HG03520 (cell line): ENCODE data around the gene WIF1.

Source experiments
- ATAC-seq: cut with Tn5 transposase; IDR thresholded peaks from one replicate; pipeline ENCODE4 v1.9.1; 2021; ENCODE audit warnings: mild to moderate bottlenecking, moderate library complexity; ENCODE audit not compliant: unreplicated experiment

WIF1 gene

DNA sequence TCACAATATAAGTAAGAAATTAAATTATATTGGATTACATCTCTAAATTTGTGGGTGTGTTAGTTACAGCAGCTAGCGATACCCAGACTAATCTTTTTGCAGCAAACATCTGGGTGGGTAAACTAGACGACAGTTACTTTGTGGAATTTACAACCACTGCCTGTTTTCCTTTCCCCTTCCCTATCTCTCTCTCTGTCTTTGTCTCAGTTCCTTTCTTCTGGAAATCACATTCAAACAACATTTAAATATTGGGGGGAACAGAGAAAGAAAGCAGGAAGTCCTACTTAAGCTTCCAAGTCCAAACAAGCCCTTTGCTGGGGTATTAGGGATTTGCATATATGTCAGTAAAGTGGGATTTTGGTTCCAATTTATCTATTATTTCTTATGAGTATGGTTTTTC is 97.6 kb downstream of the WIF1 start:
- no peak for ATAC-seq

DNA sequence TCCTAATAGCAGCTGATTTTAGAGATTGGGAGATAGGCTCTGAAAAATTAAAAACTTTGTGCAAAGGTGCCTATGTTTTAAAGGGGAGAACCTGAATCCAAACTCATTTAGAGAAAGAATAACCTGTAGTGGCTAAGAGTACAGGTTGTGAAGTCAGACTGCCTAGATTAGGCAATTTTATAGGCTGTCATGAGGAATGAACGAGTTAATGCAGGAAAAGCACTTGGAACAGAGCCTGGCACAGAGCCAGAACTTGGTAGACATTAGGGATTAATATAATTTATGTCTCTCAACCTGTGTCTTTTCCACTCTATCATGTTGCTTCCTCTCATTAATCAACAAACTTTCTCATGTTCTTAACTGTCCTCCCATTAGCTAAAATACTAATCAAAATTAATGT is 98.1 kb downstream of the WIF1 start:
- no peak for ATAC-seq

DNA sequence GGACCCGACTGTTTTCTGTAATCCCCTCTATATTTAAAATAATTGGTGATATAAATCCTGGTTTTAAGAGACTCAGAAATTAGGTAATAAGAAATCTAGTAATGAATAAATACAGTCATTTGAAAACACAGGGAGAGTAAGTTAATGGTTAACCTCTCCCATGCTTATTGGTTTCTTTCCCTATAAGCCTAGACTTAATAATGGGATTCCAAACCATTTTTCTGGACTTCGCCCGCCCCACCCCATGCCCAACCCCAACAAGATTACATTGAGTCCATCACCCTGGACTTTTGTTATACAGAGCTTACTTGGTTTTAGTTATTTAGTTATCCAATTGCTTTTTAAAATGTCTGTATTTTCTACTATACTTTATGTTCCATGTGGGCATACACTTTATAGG is 98.7 kb downstream of the WIF1 start:
- no peak for ATAC-seq

DNA sequence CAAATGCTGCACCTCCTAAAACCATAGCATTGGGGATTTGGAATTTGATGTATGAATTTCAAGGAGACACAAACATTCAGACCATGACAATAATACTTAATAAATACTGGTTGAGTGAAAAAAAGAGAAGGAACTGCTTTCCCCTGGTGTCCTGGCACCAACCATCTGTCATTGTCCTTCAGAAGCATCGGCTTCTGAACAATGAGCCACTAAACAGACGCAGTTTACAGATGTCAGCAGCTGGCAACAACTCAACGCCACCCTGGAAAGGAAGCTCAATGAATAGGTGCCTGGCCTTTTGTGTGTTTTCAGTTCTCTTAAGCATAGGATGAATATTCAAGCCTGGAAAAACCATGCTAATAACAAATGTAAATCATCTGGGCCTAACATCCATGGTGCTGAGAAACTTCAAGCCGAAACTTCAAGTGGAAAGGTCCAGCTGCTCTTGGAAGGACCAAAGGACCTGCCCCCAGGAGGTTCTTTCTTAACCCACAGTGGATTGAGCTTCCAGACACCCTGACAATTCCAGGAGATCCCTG is 101.3 kb downstream of the WIF1 start:
- no peak for ATAC-seq

DNA sequence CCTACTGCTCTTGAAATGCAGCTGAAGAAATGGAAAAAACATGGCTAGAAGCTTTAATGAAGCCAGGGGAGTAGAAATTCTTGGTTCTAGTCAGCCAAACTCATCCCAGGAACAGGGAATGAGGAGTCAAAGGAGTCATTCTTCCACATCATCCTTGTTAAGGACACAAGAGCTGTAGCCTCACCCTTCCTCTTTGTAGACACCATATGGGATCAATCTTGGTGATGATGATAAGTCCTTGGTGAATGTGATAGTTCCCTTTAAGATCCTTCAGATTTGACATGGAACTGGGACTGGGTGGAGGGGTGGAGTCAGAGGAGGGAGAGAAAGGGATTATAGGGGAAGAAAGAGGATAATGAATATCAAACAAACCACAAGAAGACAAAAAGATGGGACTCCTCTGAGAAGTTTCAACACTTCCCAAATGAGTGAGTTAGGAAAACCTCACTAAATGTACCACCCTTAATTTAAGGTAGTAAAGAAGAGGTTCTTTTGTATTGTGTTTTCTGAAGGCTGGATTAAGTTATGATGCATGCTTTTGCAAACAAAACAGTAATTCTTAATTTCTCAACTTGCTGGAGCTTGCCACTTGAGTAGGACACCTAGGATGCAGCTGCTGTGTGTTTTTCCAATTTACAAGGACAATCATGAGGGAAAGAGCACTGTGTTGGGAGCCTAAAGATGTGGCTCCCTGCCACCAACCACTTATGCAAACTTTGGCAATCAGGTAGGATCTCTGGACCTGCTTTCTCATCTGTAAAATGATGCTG is 104.0 kb downstream of the WIF1 start:
- ATAC-seq: no peak

DNA sequence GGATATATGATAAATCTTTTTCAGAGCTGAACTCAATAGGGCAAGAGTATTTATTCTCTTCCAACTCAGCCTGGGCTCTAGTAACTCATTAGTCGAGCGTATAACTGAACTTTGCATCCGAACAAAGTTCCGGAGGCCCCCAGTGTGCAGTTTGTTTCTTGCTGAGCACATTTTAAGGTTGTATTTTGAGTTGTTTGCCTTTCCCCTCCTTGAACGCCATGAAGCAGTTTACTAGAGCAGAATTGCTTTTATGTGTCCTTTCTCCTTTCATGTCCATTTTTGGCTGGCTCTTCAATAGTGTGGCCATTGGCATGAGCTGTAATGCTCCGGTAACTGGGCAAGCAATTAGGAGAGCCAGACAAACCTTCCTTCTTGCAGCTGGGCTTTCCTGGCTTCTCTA is 105.3 kb downstream of the WIF1 start:
- ATAC-seq: no peak

DNA sequence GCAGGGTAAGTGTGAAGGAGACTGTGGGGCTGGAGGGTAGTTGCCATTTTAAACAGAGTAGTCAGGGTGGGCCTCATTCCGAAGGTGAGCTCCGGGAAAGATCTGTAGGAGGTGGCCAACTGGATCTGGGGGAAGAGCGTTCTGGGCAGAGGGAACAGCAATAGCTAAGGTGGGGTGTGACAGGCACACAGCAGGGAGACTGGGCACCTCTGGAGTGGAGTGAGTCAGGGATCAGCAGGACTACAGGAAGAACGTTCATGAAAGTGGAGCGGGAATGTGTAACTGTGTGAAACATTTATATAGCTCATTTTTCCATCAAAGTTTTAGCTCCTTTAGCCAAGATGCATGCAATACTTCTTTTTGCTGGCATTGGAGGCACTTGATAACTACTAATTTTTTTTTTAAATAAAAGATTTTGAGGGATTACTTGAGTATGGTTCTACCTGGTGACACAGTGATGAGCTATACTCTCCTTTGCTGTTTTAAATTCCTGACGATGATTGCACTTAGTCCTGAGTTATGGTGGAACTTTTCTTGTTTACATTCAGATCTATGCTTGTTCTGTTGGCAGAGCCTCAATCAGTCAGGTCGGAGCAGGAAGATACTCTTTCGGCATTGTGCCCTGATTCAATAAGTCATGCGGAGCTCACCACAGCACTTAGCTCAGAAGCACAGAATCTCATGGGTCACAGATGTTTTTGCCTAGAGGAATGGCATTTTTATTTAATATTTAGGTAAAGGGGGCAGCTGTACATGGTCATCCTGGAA is 106.4 kb downstream of the WIF1 start:
- no peak for ATAC-seq

DNA sequence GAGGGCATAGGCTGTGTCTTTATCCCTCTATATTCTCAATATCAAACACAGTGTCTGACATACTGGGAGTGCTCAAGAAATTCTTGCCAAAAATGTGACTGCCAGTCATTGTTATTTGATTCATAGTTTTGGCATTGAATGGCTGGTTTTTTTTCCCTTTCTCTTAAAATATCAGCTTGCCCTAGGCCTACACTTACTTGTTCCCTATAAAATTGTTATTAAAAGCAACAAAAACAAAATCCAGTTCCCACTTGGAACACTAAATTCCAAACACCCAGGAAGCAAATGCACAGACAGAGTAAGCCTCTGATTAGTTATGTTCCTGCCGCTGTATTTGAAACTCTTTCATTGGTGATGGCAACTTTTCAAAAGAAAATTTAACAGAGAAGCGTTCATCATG is 110.7 kb downstream of the WIF1 start:
- ATAC-seq: no peak

DNA sequence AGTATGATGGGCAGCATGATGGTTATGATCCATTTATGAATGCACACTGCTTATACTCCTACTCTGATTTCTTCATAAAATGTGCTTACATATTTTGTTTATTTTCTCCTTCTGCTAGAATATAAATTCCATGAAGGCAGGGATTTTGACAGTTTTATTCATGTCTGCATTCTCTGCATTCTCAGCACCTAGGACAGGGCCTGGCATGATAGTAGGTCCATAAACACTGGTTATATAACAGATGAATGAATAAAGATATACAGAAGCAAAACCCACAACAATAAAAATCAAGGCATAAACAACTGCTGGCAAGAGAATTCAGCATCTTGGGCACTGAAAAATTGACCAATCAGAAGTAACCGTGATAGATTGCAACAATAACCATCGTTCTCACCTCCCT is 115.4 kb downstream of the WIF1 start:
- ATAC-seq: no peak

DNA sequence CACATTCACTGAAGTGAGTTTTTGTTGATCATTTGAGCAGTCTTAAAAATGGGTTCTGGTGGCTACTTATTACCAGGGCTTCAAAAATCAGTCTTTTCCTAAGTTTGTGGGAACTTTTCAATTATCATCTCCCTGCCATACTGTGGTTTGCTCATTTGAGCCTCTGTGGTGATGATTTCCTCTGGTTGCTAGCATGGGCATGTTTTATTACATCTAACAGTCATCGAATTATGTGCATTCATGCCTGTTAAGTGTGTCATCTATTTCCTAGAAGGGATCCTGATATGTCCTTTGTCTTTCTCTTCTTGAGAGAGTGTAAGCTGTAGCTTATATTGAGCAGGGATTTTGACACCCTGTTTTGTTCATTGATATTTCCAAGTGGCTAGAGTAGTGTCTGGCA is 116.8 kb downstream of the WIF1 start:
- ATAC-seq: no peak
